T-helper 1 cell treated with Interleukin-12 subunit alpha and Interleukin-12 subunit beta and Interleukin-4 antibody, amounts not matched to agents 30 ng/mL and 1 ng/mL, for 36 hours (primary cell): Measurements from ENCODE around the gene ZHX3. TPM values are rescaled to one million over a fixed set of nuclear protein-coding genes. Genes with fewer than 3 reads are reported as not detected.
"Not testable (repeated sequence)": the region's sequence is repeated elsewhere in the genome, so short reads cannot be mapped to it uniquely, and the experiment has no call there.

ENCODE experiments used
- intact Hi-C: fragments of 100-400 bp; cut with micrococcal nuclease; formaldehyde crosslinking; loops from one replicate; pipeline ENCODE4 v1.15.1; 2024
- total RNA-seq: library from RNA; stranded (reverse); gene quantifications from 2 replicates; pipeline ENCODE4 v1.2.3, GENCODE V29; 2022

The ZHX3 gene
- total RNA-seq, 1 donor from 2014 or later = 7.5 TPM

DNA sequence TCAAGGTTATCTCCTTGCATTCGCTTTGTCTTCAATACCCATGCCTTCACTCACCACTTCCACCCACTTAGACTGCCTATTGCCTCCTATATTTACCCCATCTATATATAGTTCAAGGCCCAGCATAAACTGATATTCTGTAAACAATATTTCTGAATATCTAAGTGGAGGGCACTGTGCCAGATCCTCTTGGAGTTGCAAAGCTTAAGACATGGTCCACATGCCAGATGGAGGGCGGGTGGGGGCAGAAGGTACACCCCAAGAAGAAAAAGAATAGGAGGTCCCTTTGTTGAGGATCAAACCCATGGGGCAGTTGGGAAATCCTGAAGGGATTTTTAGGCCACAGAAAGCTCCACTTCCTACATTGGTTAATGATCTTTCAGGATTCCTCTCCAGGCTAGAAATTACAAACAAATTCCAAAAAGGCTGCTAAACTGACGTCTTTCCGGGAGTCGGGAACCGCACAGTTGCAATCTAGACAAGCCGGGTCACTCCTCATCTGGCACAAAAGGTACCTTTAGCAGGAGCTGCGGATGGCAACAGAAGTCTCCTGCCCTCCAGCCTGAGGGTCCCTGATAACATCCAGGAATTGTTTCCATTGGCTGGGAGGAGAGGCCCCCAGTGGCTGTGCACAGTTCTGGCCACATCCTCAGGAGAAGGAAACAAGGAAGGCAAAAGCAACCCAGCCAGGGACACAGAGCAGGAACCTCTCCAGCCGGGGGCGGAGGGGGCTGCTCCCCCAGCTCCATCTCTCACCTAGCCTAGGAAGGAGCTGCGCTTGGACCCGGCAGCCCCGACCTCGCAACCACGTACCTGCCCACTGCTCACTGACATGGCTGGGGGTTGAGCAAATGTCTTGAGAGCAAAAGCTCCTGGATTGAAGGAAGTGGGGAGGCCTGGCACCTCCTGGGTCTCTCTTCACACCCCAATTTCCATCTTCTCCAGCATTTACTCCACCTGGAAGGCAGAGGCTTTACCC lies 17.2 kb upstream of the ZHX3 start:
- intact Hi-C loops = no loop called here

- intact Hi-C loops = no loop called here
These were observed 16.5 kb upstream of the ZHX3 start for GRCh38 chr20:41334036-41334435.

- intact Hi-C loops = no loop called here
These were observed 14.2 kb upstream of the ZHX3 start for GRCh38 chr20:41331731-41332130.

GRCh38 chr20:41330941-41331340 lies 13.4 kb upstream of the ZHX3 start:
- intact Hi-C loops = no loop called here

- intact Hi-C loops = no loop called here
These were observed 12.8 kb upstream of the ZHX3 start for GRCh38 chr20:41330343-41330720.

GRCh38 chr20:41329435-41330342 lies 12.2 kb upstream of the ZHX3 start:
- intact Hi-C loops = loop anchor here (1.0 kb wide), 1 partner anchor 12 kb away; the partner anchor contains the start of gene ZHX3

GRCh38 chr20:41327178-41327577 lies 9.6 kb upstream of the ZHX3 start:
- intact Hi-C loops = no loop called here

- intact Hi-C loops = no loop called here
These were observed 3.4 kb upstream of the ZHX3 start for GRCh38 chr20:41320976-41321375.

DNA sequence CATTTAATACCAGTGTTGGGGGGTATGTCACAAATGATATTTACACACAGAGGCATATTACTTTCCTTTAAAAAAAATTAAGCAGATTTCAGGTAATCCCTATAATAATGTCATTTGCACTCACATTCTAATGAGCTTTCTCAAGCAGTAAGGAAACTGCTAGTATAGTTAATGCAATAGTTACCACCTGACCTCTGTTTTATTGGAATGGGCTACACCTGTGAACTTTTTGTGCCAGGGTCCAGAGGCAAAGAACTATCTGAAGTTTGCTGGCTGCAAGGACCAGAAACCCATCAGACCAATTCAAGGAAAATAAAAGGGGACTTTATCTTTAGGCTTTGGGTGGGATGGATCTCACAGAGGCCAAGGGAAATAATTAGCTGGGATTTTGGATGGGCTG lies 2.9 kb upstream of the ZHX3 start:
- intact Hi-C loops = no loop called here

- intact Hi-C loops = loop anchor here (5.0 kb wide), 2 partner anchors 271 to 326 kb away; no protein-coding TSS in a partner anchor
These were observed 729 bp upstream of the ZHX3 start for GRCh38 chr20:41318271-41318649.

DNA sequence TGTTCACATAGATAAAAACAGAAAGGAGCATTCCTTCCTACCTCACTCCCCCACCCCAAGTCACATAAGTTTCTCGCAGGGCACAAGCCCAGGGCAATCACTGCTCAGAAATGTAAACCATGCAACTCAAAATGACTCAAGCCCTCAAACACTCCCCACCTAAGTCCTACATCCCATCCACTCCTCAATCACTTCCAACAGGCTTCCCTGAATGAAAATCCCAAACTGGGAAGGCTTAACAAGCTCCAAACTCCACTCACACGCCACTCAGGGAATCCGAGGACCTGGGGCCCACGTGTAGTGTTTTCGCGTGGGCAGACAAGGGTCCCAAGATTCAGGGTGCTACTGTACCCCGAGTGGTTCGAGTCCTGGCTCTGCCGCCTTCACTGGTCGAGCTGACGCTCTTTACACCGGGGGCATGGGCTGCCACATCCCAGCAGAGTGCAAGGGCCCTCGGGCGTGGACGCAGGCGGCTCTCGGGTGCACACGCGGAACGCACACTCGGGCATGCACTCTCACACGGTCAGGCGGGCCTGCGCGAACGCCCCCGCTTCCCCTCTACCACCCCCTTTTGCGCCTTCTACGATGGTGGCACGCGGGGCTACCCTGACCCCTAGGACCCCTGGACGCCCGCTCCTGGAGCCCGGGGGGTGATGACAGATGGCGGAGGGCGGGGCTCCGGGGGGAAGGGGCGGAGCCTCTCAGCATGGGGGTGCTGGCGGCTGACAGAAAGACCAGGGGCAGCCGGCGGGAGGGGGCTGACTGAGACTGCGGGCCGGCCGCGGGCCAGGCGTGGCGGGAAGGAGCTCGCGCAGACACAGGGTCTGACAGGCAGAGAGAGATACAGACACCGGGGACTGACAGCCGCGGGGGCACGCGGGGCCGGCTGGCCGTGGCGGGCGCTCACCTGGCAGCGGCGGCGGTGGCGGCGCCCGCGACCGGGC lies 657 bp downstream of the ZHX3 start:
- intact Hi-C loops = loop anchor here (1.0 to 5.0 kb wide), 11 partner anchors 12 to 376 kb away; partner anchors contain the start of genes CHD6, LPIN3, PLCG1 and TOP1

- intact Hi-C loops = loop anchor here (2.0 to 5.0 kb wide), 3 partner anchors 269 to 377 kb away; no protein-coding TSS in a partner anchor
These were observed 1.5 kb downstream of the ZHX3 start for GRCh38 chr20:41316051-41316450.

DNA sequence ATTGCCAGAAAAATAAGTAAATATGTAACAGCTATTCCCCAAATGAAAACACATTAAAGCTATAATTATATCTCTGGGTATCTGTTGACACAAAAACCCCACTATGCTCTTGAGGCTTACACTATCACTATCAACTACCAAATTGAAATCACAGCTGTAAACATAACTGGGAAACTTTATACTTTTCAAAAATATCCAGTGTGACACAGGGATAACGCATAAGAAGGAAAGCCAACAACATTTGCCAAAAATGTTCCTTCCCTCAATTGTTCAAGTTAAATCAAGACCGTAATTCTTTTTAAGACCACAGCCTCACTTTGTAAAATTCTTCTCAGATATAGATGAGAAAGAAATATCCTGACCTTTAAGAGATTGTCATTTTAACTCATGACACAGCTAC lies 3.1 kb downstream of the ZHX3 start:
- intact Hi-C loops = no loop called here

DNA sequence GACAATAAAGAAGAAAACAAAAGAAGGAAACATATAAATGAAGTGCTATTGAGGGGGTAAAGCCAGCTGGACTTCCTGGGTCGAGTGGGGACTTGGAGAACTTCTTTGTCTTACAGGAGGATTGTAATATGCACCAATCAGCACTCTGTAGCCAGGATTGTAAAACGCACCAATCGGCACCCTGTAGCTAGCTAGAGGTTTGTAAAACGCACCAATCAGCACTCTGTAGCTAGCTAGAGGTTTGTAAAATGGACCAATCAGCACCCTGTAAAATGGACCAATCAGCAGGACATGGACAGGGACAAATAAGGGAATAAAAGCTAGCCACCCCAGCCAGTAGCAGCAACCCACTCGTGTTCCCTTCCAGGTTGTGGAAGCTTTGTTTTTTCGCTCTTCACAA lies 5.5 kb downstream of the ZHX3 start:
- intact Hi-C loops = not testable (repeated sequence)

- intact Hi-C loops = no loop called here
These were observed 7.7 kb downstream of the ZHX3 start for GRCh38 chr20:41309817-41310216.

DNA sequence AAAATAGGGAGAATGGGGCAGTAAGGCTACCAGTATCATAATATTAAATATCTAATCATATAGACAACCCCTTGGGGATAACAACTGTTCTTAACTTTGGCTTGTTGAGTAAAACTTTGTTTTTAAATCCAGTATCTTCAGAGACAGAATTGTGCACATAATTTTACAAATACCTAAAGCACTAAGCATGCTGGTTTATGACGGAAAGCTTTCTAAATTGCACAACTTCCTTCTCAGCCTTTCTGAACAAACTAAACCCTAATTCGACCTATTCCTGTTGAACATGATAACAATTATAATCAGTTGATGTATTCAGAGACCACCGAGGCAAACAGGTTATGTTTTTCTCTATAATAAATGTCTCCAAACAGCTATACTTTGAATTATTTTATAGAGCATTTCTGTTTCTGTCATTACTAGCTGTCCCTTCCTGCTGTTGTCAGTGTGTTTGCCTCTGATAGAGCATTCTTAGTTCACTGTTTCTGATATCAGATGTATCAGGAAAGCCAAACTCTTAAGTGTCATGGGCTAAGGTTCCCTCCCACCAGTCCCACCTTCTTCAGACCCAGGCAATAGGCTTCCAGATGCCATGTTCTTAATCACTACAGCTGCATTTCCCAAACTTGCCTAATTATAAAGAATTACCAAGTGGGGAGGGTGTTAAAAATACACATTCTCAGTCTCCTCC lies 8.7 kb downstream of the ZHX3 start:
- intact Hi-C loops = no loop called here

DNA sequence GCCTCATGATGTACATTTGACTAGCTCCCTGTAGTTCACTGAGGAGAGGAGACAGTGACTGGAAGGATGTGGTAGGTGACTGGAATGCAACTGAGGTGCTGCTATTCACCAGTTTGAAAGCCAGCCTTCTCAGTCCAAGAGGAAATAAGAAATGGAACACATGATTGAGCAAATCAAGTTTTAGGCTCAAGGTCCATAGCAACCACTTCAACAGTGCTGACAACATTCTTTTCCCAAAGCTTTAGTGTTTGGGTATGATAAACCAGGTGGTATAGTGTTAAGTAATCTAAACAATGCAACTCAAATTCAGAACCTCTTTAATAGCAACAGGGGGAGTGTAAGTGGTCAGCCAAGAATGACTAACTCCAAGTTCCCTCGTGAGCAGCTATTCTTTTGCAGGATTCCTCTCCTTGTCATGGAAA lies 9.2 kb downstream of the ZHX3 start:
- intact Hi-C loops = no loop called here

GRCh38 chr20:41307021-41307420 lies 10.5 kb downstream of the ZHX3 start:
- intact Hi-C loops = no loop called here

DNA sequence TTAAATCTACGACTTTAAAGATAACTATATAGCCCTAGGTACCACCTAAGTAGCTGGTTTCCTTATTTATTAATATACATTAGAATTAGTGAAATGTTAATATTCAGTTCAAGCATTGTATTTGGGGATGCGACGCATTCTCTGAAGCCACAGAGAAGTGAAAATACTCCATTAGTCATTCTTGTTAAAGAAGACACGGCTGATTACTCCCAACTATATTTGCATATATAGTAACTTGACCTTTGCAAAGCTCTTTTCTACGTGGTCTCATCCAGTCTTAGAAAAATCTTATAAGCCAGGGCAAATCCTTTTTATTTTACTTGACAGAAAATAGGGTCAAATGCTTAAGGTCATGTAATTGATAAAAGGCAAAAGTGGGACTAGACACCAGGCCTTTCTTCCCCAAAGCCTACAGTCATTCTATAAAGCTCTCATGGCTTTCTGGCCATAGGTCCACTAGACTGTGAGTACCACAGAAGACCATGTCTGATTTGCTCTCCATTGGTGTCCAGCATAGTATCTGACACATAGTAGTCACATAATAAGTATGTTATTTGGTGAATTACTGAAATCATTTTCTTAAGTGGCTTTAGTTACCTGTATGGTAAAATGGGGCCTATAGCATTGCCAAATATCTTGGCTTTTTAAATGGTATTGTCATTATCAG lies 11.3 kb downstream of the ZHX3 start:
- intact Hi-C loops = no loop called here
